ENCODE data around the gene PRRC2B.

PRRC2B gene

DNA sequence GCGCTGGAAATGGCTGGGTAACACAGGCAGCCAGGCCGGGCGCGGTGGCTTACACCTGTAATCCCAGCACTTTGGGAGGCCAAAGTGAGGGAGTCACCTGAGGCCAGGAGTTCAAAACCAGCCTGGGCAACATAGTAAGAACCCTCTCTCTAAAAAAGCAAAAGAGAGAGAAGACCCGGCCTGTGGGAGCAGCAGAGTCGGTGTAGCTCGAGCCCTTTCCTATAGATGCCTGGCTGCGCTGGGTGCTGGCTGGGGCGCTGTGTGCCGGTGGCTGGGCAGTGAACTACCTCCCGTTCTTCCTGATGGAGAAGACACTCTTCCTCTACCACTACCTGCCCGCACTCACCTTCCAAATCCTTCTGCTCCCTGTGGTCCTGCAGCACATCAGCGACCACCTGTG is 127.9 kb downstream of the PRRC2B start:
- FAIRE-seq: no peak

DNA sequence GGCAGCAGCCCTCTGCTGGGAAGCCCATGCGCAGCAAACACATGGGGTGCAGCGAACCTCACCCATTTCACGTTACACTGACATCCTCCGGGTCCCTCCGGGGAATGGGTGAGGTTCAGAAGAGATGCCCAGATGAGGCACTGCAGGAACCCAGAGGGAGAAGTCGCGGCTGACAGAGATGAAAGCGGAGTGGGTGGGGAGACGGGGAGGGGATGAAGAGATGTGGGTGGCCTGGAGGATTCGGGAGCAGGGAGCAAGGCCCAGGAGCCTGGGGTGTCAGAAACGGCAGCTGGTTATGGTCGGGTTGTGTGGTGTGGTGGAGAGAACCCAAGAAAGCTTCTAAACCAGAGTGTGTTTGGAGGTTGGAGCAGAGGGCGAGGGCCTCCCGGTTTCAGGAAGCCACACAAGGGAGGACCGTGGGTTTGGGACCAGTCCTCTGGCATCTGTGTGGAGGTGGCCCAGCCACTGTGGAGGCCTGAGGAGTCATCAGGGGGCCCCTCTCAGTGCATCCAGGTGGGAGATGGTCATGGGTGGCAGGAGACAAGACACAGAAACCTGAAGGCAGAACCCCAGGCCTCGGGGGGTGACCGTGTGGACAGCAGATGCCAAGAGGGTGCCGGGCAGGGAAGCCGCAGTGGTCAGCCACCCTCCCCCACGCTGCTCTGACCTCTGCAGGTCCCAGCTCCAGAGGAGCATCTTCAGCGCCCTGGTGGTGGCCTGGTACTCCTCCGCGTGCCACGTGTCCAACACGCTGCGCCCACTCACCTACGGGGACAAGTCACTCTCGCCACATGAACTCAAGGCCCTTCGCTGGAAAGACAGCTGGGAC is 128.6 kb downstream of the PRRC2B start:
- FAIRE-seq: no peak

DNA sequence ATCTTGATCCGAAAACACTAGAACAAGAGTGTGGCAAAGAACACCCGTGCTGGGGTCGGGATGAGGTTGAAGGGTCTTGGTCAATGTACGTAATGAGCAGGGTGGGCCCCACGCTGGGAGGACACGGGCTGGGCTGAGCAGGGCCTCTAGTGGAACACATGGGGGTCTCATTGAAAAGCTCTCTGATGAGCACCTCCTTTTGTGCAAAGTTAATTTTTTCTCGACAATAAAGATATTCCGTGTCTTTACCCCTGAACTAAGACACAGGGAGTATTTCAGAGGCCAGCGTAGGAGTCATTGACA is 129.2 kb downstream of the PRRC2B start:
- no peak for FAIRE-seq

- no peak for FAIRE-seq
These were observed 129.9 kb downstream of the PRRC2B start for GRCh38 chr9:131523451-131524435.

- no peak for FAIRE-seq
These were observed 130.9 kb downstream of the PRRC2B start for GRCh38 chr9:131524665-131525315.

- FAIRE-seq: no peak
These were observed 132.0 kb downstream of the PRRC2B start for GRCh38 chr9:131525643-131526565.

GRCh38 chr9:131528186-131528585 is 134.3 kb downstream of the PRRC2B start:
- no peak for FAIRE-seq

- FAIRE-seq: no peak
These were observed 135.1 kb downstream of the PRRC2B start for GRCh38 chr9:131528886-131529505.

GRCh38 chr9:131529597-131530545 is 136.0 kb downstream of the PRRC2B start:
- FAIRE-seq: no peak

DNA sequence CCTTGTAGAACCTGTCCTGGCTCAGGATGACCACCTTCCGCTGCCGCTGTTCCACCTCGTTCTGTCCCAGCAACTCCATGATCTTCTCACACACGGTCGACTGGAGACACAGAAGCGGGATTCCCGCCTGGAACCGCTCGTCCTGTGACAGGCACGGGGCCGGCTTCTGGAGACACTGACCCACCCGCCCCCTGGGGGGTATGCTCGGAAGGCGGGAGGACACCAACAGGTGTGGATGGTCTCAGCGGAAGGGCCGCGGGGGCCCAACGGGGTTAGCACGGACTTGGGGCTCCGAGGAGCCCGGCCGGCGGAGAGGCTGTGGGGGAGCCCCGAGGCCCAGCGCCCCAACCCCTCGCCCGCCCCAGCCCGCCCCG is 136.6 kb downstream of the PRRC2B start:
- no peak for FAIRE-seq

GRCh38 chr9:131530920-131531832 is 137.3 kb downstream of the PRRC2B start, which contains the start of gene UCK1:
Gene UCK1, minus strand, starts transcription at chr9:131531263. Its CDS starts 89 bp downstream, at chr9:131531174.
- FAIRE-seq: no peak

DNA sequence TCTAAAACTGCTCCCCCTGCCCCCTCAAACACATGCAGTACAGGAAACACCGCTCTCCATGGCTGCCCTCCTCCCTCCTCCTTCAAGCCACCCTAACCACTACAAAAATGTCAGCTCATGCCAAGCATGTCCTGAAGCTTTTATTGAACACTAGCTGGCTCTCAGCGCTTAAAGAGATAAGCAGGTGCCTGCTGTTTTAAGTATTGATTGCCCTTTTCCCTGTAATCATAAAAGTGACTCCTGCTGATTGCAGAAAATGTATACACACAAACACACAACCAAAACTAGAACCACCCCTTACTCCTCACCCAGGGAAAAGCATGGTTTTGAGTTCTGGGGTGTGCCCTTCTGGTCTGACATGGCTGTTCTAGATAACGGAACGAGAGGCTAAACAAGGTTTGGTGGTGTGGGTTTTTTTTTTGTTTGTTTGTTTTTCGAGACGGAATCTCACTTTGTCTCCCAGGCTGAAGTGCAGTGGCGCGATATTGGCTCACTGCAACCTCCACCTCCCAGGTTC is 140.9 kb downstream of the PRRC2B start:
- no peak for FAIRE-seq

- no peak for FAIRE-seq
These were observed 144.1 kb downstream of the PRRC2B start for GRCh38 chr9:131537946-131538345.

DNA sequence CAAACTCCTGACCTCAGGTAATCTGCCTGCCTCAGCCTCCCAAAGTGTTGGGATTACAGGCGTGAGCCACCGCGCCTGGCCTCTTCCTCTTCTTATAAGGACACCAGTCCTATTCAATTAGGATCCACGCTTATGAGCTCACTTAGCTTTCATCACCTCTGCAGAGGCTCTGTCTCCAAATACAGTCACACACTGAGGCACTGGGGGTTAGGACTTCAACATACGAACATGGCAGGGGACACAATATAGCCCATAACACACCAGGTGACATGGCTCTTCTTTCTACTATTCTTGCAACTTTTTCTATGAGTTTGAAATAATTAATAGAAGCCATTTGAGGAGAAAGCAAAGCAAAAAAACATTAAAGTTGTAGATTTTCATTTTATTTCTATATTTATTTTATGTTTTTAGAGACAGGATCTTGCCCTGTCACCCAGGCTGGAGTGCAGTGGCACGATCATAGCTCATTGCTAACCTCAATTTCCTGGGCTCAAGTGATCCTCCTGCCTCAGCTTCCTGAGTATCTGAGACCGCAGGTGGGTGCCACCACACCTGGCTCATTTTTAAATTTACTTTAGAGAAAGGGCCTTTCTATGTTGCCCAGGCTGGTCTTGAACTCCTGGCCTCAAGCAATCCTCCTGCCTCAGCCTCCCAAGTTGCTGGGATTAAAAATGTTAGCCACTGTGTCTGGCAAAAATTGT is 145.5 kb downstream of the PRRC2B start:
- no peak for FAIRE-seq

DNA sequence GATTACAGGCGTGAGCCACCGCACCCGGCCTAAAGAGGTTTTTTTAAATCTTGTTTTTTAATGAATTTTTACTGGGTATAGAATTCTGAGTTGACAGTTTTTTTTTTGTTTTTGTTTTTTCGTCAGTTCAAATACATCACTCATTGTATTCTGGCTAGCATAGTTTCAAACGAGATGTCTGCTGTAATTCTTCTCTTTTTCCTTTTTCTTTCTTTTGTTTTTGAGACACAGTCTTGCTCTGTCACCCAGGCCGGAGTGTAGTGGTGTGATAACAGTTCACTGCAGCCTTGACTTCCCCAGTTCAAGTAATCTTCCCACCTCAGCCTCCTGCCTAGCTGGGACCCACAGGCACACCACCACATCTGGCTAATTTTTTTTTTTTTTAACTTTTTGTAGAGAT is 149.3 kb downstream of the PRRC2B start:
- FAIRE-seq: no peak

DNA sequence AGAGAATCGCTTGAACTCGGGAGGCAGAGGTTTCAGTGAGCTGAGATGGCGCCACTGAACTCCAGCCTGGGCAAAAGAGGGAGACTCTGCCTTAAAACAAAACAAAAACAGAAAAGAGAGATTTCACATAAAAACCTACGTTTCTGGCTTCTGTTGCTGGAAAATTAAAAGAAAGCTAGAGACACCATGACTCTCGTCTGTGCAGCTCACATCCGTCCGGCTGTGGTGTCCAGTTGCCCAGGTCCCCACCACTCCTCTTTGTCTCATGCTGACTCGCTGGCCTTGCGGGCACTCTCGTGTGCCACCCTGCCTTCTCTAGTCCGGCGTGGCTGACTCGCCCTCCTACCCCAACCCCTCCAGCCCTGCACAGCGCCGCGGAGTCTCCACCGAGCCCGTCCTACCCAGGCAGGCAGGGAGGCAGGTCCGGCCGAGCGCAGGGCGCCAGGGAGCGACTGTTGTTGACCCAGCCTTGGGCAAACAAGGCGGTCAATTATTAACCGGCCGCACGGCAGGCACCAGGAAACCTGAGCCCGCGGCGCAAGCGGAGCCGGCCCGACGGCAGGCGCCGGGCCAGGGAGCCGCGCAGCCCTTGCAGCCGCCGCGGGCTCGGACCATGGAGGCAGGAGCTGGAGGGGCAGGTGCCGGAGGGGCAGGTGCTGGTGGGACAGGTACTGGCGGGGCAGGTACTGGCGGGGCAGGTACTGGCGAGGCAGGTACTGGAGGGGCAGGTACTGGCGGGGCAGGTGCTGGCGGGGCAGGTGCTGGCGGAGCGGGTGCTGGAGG is 151.3 kb downstream of the PRRC2B start, which contains the start of gene PRRT1B:
TSS of gene PRRT1B (plus strand) at position 521 of the 783 bp plus-strand sequence. CDS start at position 614, 93 bp downstream.
- FAIRE-seq: no peak

DNA sequence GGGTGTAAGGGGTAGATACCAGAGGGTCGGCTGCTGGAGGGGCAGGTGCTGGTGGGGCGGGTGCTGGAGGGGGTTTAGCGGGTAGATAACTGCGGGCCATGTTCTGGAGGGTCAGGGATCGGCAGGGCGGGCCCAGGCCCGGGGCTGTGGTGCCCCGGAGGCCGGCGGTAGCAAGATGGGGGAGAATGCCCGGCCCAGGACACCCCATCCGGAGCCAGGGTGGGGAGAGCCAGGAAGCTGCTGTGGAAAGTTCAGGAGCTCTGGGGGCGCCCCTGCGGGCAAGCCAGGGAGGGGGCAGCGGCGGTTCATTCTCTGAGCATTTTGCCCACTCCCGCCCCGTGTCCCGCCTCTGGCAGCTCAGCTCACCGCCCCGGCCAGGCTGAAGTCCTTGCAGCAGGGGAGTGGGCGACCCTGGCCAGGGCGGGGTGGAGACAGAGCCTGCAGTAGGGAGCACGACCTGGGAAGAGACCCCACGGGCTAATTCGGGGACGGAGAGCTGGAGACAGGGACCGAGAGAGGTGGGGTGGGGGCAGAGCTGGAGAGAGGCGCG is 152.0 kb downstream of the PRRC2B start:
- FAIRE-seq: no peak
